HG03060 (cell line): ENCODE results near the gene DERL3.

Source experiments
- ATAC-seq: cut with Tn5 transposase; IDR thresholded peaks from one replicate; pipeline ENCODE4 v1.9.1; 2021; ENCODE audit warnings: low read depth, moderate number of reproducible peaks; ENCODE audit not compliant: unreplicated experiment

DERL3 gene

GRCh38 chr22:23786261-23786710, 52.5 kb downstream of the DERL3 start:
- no peak for ATAC-seq
